ENCODE results near the gene MDFIC.

Gene MDFIC

DNA sequence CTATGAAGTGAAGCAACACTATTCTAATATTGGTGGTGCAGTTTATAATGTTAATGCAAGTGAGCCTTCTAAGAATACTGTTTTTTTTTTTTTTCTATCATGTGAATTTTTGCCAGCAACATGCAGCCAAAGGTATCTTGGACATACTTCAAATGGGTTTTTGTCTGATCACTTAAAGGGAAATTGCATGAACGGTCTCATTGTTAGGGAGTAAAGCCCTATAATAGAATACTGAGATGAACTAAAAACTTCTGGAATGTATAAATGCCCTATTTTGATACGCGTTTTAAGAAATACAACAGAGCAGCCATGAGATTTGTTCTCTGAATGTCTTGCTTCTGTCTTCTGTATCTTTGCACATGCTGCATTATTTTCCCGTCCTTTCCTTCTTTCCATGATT lies 10.5 kb upstream of the MDFIC start:
- POLR2A ChIA-PET: no interaction called here
- H3K4me3 ChIP-seq (ENCODE audit: low read depth, low read length): no peak overlapping the region
- no peak for DNase-seq (ENCODE audit: low read depth, low spot score)
- CTCF ChIA-PET: no interaction called here
- TF ChIP-seq, protein P1, sequence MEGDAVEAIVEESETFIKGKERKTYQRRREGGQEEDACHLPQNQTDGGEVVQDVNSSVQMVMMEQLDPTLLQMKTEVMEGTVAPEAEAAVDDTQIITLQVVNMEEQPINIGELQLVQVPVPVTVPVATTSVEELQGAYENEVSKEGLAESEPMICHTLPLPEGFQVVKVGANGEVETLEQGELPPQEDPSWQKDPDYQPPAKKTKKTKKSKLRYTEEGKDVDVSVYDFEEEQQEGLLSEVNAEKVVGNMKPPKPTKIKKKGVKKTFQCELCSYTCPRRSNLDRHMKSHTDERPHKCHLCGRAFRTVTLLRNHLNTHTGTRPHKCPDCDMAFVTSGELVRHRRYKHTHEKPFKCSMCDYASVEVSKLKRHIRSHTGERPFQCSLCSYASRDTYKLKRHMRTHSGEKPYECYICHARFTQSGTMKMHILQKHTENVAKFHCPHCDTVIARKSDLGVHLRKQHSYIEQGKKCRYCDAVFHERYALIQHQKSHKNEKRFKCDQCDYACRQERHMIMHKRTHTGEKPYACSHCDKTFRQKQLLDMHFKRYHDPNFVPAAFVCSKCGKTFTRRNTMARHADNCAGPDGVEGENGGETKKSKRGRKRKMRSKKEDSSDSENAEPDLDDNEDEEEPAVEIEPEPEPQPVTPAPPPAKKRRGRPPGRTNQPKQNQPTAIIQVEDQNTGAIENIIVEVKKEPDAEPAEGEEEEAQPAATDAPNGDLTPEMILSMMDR (IDR thresholded peaks at IDR 0.05; ENCODE audit: insufficient read depth, low read length, missing control alignments): no peak

DNA sequence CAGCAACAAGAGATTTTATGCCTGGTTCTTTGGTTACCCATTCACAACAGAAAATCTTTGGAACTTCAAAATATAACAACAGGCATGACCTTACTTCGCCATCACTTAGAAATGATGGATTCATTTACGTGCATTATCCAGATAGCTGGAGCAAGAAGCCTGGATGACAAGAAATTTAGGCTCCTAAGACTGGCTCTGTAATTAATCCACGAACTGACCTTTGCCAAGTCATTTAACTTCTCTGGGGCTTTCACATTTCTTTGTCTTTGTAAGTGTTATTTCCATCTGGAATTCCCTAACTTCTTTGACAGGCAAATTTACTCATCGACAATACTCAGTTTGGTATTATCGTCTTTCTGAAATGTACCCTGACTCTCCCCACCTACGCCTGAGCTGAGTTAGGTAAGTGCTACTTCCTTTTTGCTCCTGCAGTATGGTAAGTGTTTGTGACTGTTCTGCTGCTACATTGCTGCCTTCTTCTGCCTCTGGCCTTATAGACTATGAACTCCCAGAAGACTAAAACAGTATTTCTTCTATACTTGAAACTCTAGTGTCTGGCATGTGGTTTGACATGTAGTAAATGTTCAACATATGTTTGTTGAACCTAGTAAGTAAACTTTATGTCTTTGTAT lies 5.5 kb upstream of the MDFIC start:
- DNase-seq (ENCODE audit: low read depth, low spot score): no peak
- TF ChIP-seq, protein P1 (IDR thresholded peaks at IDR 0.05; ENCODE audit: insufficient read depth, low read length, missing control alignments): no peak
- H3K4me3 ChIP-seq (ENCODE audit: low read depth, low read length): no peak overlapping the region
- ChIA-PET POLR2A (no interaction called here), CTCF (interaction anchor here (0.9 kb wide), 1 partner anchor 10 kb away, joined by 3 read pairs; no protein-coding TSS in a partner anchor)

- ChIA-PET CTCF (no interaction called here), POLR2A (no interaction called here)
- no peak overlapping the region for H3K4me3 ChIP-seq (ENCODE audit: low read depth, low read length)
- no peak for DNase-seq (ENCODE audit: low read depth, low spot score)
- TF ChIP-seq, protein P1 (IDR thresholded peaks at IDR 0.05; ENCODE audit: insufficient read depth, low read length, missing control alignments): no peak
Measured at GRCh38 chr7:114917211-114917839, 4.6 kb upstream of the MDFIC start.

DNA sequence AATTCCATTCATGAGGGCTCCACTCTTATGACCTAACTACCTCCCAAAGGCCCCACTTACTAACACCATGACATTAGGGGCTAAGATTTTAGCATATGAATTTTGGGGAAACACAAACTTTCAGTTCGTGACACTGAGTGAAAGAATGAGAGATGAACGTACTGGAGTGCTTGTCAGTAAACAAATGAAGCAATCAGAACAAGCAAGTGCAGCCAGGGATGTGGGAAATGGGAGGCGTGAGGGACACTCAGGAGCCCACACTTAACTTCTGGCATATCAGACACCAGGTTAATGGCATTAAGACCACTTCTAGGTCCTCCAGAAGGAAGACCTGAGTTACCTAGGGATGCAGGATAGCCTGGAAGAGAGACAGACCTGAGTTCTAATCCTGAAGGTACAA lies 2.3 kb upstream of the MDFIC start:
- TF ChIP-seq, protein P1 (IDR thresholded peaks at IDR 0.05; ENCODE audit: insufficient read depth, low read length, missing control alignments): no peak
- CTCF ChIA-PET: no interaction called here
- no peak for DNase-seq (ENCODE audit: low read depth, low spot score)
- POLR2A ChIA-PET: no interaction called here
- H3K4me3 ChIP-seq (ENCODE audit: low read depth, low read length): no peak overlapping the region

DNA sequence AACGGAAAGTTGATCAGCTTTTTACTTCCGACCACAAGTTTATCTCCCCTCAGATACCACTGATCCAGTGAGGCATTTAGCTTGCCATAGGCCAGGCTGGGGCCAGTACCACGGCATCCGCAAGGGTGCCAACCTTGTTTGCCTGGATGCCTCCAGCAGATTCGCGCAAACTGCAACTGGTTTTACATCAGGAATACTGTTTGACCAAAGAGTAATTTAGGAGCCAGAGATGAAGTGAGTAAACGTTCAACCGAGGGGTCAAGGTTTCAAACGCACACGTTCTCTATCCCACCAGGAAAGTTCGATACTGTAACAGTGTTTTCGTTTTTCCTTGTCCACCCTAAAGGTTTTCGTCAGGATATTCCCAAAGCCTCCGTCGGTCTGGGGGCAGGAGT lies 266 bp upstream of the MDFIC start:
- ChIA-PET CTCF (no interaction called here), POLR2A (no interaction called here)
- TF ChIP-seq, protein P1 (IDR thresholded peaks at IDR 0.05; ENCODE audit: insufficient read depth, low read length, missing control alignments): no peak
- peak overlapping the region; percentile 77 for H3K4me3 ChIP-seq (ENCODE audit: low read depth, low read length)
- DNase-seq (ENCODE audit: low read depth, low spot score): no peak

- TF ChIP-seq, protein P1 (IDR thresholded peaks at IDR 0.05; ENCODE audit: insufficient read depth, low read length, missing control alignments): no peak
- no peak for DNase-seq (ENCODE audit: low read depth, low spot score)
- CTCF ChIA-PET: interaction anchor here (1.5 kb wide), 1 partner anchor 57 kb away, joined by 6 read pairs; no protein-coding TSS in a partner anchor
- POLR2A ChIA-PET: interaction anchor here (0.7 to 1.5 kb wide), 2 partner anchors 22 to 33 kb away, joined by 3 to 7 read pairs; no protein-coding TSS in a partner anchor
- peak overlapping the region; percentile 77 for H3K4me3 ChIP-seq (ENCODE audit: low read depth, low read length)
Measured at GRCh38 chr7:114922652-114923402, 933 bp downstream of the MDFIC start.
